Stimulated activated memory B cell treated with anti-CD40 and anti-IgM and Interleukin-4, amounts not matched to agents 10 μg/mL and 1 μg/mL and 100 μg/mL, for 72 hours (primary cell): ENCODE results near the gene CRYL1.

Source experiments
- ATAC-seq: fragments of 150-1000 bp; cut with Tn5 transposase; 2 replicates; pipeline ENCODE4 v1.10.0; 2021
- H3K27ac Mint-ChIP-seq: one replicate; pipeline ENCODE4 v1.8.0; 2022; ENCODE audit warnings: mild to moderate bottlenecking, mixed read lengths
- H3K27me3 Mint-ChIP-seq: one replicate; pipeline ENCODE4 v1.8.0; 2022; ENCODE audit warnings: mixed read lengths
- H3K36me3 Mint-ChIP-seq: one replicate; pipeline ENCODE4 v1.8.0; 2022; ENCODE audit warnings: mixed read lengths
- H3K4me1 Mint-ChIP-seq: one replicate; pipeline ENCODE4 v1.8.0; 2022; ENCODE audit warnings: mixed read lengths
- H3K4me3 Mint-ChIP-seq: one replicate; pipeline ENCODE4 v1.8.0; 2022; ENCODE audit warnings: mild to moderate bottlenecking, moderate library complexity, mixed read lengths
- H3K9me3 Mint-ChIP-seq: one replicate; pipeline ENCODE4 v1.8.0; 2022; ENCODE audit warnings: mixed read lengths

CRYL1 gene

GRCh38 chr13:20487927-20488326 lies 37.7 kb downstream of the CRYL1 start:
- Mint-ChIP-seq H3K9me3 (no peaks in the 10 kb centered on the region), H3K4me1 (no peaks in the 10 kb centered on the region), H3K36me3 (peaks cover 15% of the 10 kb centered on the region), H3K27me3 (no peaks in the 10 kb centered on the region), H3K4me3 (no peak overlapping the region), H3K27ac (no peak overlapping the region)
- ATAC-seq: no peak

GRCh38 chr13:20482787-20483186 lies 42.9 kb downstream of the CRYL1 start:
- no peak overlapping the region for H3K27ac Mint-ChIP-seq
- no peaks in the 10 kb centered on the region for H3K27me3 Mint-ChIP-seq
- no peak overlapping the region for H3K4me3 Mint-ChIP-seq
- peaks cover 20% of the 10 kb centered on the region for H3K36me3 Mint-ChIP-seq
- no peak for ATAC-seq
- no peaks in the 10 kb centered on the region for H3K4me1 Mint-ChIP-seq
- no peaks in the 10 kb centered on the region for H3K9me3 Mint-ChIP-seq

- Mint-ChIP-seq H3K4me3 (no peak overlapping the region), H3K9me3 (no peaks in the 10 kb centered on the region), H3K27me3 (no peaks in the 10 kb centered on the region), H3K4me1 (no peaks in the 10 kb centered on the region), H3K27ac (no peak overlapping the region), H3K36me3 (peaks cover 20% of the 10 kb centered on the region)
- no peak for ATAC-seq
Measured at GRCh38 chr13:20482275-20482761, 43.3 kb downstream of the CRYL1 start.

- Mint-ChIP-seq H3K27ac (no peak overlapping the region), H3K36me3 (peaks cover 5% of the 10 kb centered on the region), H3K9me3 (no peaks in the 10 kb centered on the region), H3K4me1 (peaks cover 20% of the 10 kb centered on the region), H3K4me3 (no peak overlapping the region), H3K27me3 (no peaks in the 10 kb centered on the region)
- no peak for ATAC-seq
Measured at GRCh38 chr13:20477394-20477793, 48.3 kb downstream of the CRYL1 start.

- Mint-ChIP-seq H3K27me3 (no peaks in the 10 kb centered on the region), H3K9me3 (no peaks in the 10 kb centered on the region), H3K4me3 (peak overlapping the region; percentile 36), H3K4me1 (peaks cover 20% of the 10 kb centered on the region), H3K36me3 (peaks cover 5% of the 10 kb centered on the region), H3K27ac (peak overlapping the region; percentile 64)
- ATAC-seq: peak; percentile 91
Measured at GRCh38 chr13:20475927-20476691, 49.5 kb downstream of the CRYL1 start.

GRCh38 chr13:20474515-20474914 lies 51.1 kb downstream of the CRYL1 start:
- Mint-ChIP-seq H3K27me3 (no peaks in the 10 kb centered on the region), H3K4me3 (no peak overlapping the region), H3K4me1 (peaks cover 20% of the 10 kb centered on the region), H3K36me3 (no peaks in the 10 kb centered on the region), H3K9me3 (no peaks in the 10 kb centered on the region), H3K27ac (peak overlapping the region; percentile 64)
- no peak for ATAC-seq

- no peaks in the 10 kb centered on the region for H3K36me3 Mint-ChIP-seq
- peak overlapping the region; percentile 64 for H3K27ac Mint-ChIP-seq
- H3K4me1 Mint-ChIP-seq: peaks cover 20% of the 10 kb centered on the region
- no peaks in the 10 kb centered on the region for H3K27me3 Mint-ChIP-seq
- no peaks in the 10 kb centered on the region for H3K9me3 Mint-ChIP-seq
- ATAC-seq: no peak
- no peak overlapping the region for H3K4me3 Mint-ChIP-seq
Measured at GRCh38 chr13:20473888-20474287, 51.8 kb downstream of the CRYL1 start.

- Mint-ChIP-seq H3K27me3 (no peaks in the 10 kb centered on the region), H3K36me3 (no peaks in the 10 kb centered on the region), H3K27ac (no peak overlapping the region), H3K4me1 (peaks cover 20% of the 10 kb centered on the region), H3K4me3 (no peak overlapping the region), H3K9me3 (no peaks in the 10 kb centered on the region)
- ATAC-seq: no peak
Measured at GRCh38 chr13:20473139-20473538, 52.5 kb downstream of the CRYL1 start.

GRCh38 chr13:20472531-20472930 lies 53.1 kb downstream of the CRYL1 start:
- Mint-ChIP-seq H3K4me1 (peaks cover 20% of the 10 kb centered on the region), H3K36me3 (no peaks in the 10 kb centered on the region), H3K9me3 (no peaks in the 10 kb centered on the region), H3K4me3 (no peak overlapping the region), H3K27ac (no peak overlapping the region), H3K27me3 (no peaks in the 10 kb centered on the region)
- ATAC-seq: no peak

GRCh38 chr13:20470136-20470535 lies 55.5 kb downstream of the CRYL1 start:
- no peak for ATAC-seq
- Mint-ChIP-seq H3K27ac (no peak overlapping the region), H3K27me3 (no peaks in the 10 kb centered on the region), H3K36me3 (no peaks in the 10 kb centered on the region), H3K9me3 (no peaks in the 10 kb centered on the region), H3K4me1 (peaks cover 4% of the 10 kb centered on the region), H3K4me3 (no peak overlapping the region)

GRCh38 chr13:20466371-20466770 lies 59.3 kb downstream of the CRYL1 start:
- Mint-ChIP-seq H3K4me3 (no peak overlapping the region), H3K9me3 (no peaks in the 10 kb centered on the region), H3K27me3 (no peaks in the 10 kb centered on the region), H3K36me3 (peaks cover 1% of the 10 kb centered on the region), H3K4me1 (peaks cover under 1% of the 10 kb centered on the region), H3K27ac (no peak overlapping the region)
- ATAC-seq: no peak

GRCh38 chr13:20465218-20465879 lies 60.3 kb downstream of the CRYL1 start:
- Mint-ChIP-seq H3K36me3 (peaks cover 8% of the 10 kb centered on the region), H3K9me3 (no peaks in the 10 kb centered on the region)

GRCh38 chr13:20462921-20463320 lies 62.7 kb downstream of the CRYL1 start:
- no peaks in the 10 kb centered on the region for H3K9me3 Mint-ChIP-seq
- no peak overlapping the region for H3K4me3 Mint-ChIP-seq
- no peak overlapping the region for H3K27ac Mint-ChIP-seq

More at GRCh38 chr13:20465218-20465879, 60.3 kb downstream of the CRYL1 start:
- no peaks in the 10 kb centered on the region for H3K27me3 Mint-ChIP-seq
- H3K27ac Mint-ChIP-seq: no peak overlapping the region
- peaks cover 8% of the 10 kb centered on the region for H3K4me1 Mint-ChIP-seq
- H3K4me3 Mint-ChIP-seq: no peak overlapping the region
- ATAC-seq: no peak

GRCh38 chr13:20462533-20462915 lies 63.1 kb downstream of the CRYL1 start:
- Mint-ChIP-seq H3K27ac (no peak overlapping the region), H3K36me3 (peaks cover 16% of the 10 kb centered on the region), H3K27me3 (no peaks in the 10 kb centered on the region), H3K4me1 (peaks cover 12% of the 10 kb centered on the region), H3K4me3 (no peak overlapping the region), H3K9me3 (no peaks in the 10 kb centered on the region)
- no peak for ATAC-seq

More at GRCh38 chr13:20462921-20463320, 62.7 kb downstream of the CRYL1 start:
- no peak for ATAC-seq
- Mint-ChIP-seq H3K36me3 (peaks cover 16% of the 10 kb centered on the region), H3K4me1 (peaks cover 8% of the 10 kb centered on the region), H3K27me3 (no peaks in the 10 kb centered on the region)

GRCh38 chr13:20461860-20462532 lies 63.7 kb downstream of the CRYL1 start:
- Mint-ChIP-seq H3K4me1 (peaks cover 17% of the 10 kb centered on the region), H3K27ac (no peak overlapping the region), H3K4me3 (no peak overlapping the region), H3K27me3 (no peaks in the 10 kb centered on the region), H3K36me3 (peaks cover 16% of the 10 kb centered on the region), H3K9me3 (no peaks in the 10 kb centered on the region)
- no peak for ATAC-seq
